GM12878 (cell line): ENCODE measurements around the gene CHN2. TPM values are rescaled to one million over a fixed set of nuclear protein-coding genes. Genes with fewer than 3 reads are reported as not detected.

ENCODE experiments used
- ATAC-seq: fragments of 200-7000 bp; cut with Tn5 transposase; 3 replicates; pipeline ENCODE4 v1.9.1; 2020; ENCODE audit warnings: mild to moderate bottlenecking, moderate library complexity
- BruUV-seq: library from RNA; stranded (reverse); fragments of 400-500 nt; replicated peaks from 2 replicates; lab custom pipeline; 2021; lab: Mats Ljungman, UMichigan
- CTCF ChIA-PET: fragments of 300-600 bp; sonication (Branson Sonifier 250); formaldehyde crosslinking; extraction: SDS; loops from one replicate; lab custom pipeline; 2021; ENCODE audit warnings: inconsistent platforms; lab: Yijun Ruan, JAX
- POLR2A ChIA-PET: fragments of 350-600 bp; formaldehyde crosslinking; extraction: SDS; loops from one replicate; lab custom pipeline; 2021; ENCODE audit warnings: inconsistent platforms; lab: Charles Lee
- RAD21 ChIA-PET: fragments of 300-600 bp; sonication (Branson Sonifier 250); formaldehyde crosslinking; loops from one replicate; lab custom pipeline; 2023; ENCODE audit warnings: antibody characterized with exemption; ENCODE audit not compliant: unreplicated experiment; lab: Charles Lee
- SMC1A ChIA-PET: fragments of 300-600 bp; sonication (Branson Sonifier 250); formaldehyde crosslinking; loops from one replicate; lab custom pipeline; 2023; ENCODE audit not compliant: unreplicated experiment, uncharacterized antibody; lab: Charles Lee
- DNase-seq: peaks from one replicate; pipeline ENCODE4 v3.0.0-alpha.2; 2011; ENCODE audit warnings: low read depth, low spot score
- FAIRE-seq: peaks from 3 replicates; lab custom pipeline; 2011; peaks lifted over from hg19 to GRCh38; lab: Jason Lieb, UNC
- H2AFZ ChIP-seq: 2 replicates; pipeline ENCODE4 v1.6.0; 2011; ENCODE audit warnings: low read depth, low read length, control low read depth; ENCODE audit not compliant: control insufficient read depth
- H3K27ac ChIP-seq: 2 replicates; pipeline ENCODE4 v1.5.1; 2011; ENCODE audit warnings: control low read depth; ENCODE audit not compliant: control insufficient read depth, insufficient read depth
- H3K27me3 ChIP-seq, 2 experiments: replicated peaks in 1 of 2; 2 replicates each; pipeline versions ENCODE4 v1.6.0 to v1.6.1; 2011; ENCODE audit warnings: low read length in 1 of 2; ENCODE audit not compliant: control insufficient read depth in 2 of 2, insufficient read depth in 2 of 2
- H3K36me3 ChIP-seq, 2 experiments: 2 replicates each; pipeline ENCODE4 v1.5.1; 2011; ENCODE audit warnings: low read length in 1 of 2; ENCODE audit not compliant: control insufficient read depth in 2 of 2, insufficient read depth in 2 of 2
- H3K4me1 ChIP-seq: 2 replicates; pipeline ENCODE4 v1.6.1; 2011; ENCODE audit warnings: mild to moderate bottlenecking, low read length, moderate library complexity, mixed read lengths; ENCODE audit not compliant: control insufficient read depth, insufficient read depth
- H3K4me2 ChIP-seq: 2 replicates; pipeline ENCODE4 v1.6.0; 2011; ENCODE audit warnings: control low read depth; ENCODE audit not compliant: control insufficient read depth, insufficient read depth
- H3K4me3 ChIP-seq: fragments of 200-600 bp; sonication (generic); 2 replicates; pipeline ENCODE4 v1.5.1; 2016
- H3K79me2 ChIP-seq: 2 replicates; pipeline ENCODE4 v1.6.0; 2011; ENCODE audit warnings: low read length; ENCODE audit not compliant: control insufficient read depth, insufficient read depth
- H3K9ac ChIP-seq: 2 replicates; pipeline ENCODE4 v1.8.0; 2011; ENCODE audit warnings: low read length, control low read depth, mixed read lengths; ENCODE audit not compliant: control insufficient read depth, insufficient read depth
- H3K9me3 ChIP-seq: replicated peaks from 3 replicates; pipeline ENCODE4 v1.5.1; 2011; ENCODE audit warnings: mild to moderate bottlenecking, low read length; ENCODE audit not compliant: control insufficient read depth, insufficient read depth
- H4K20me1 ChIP-seq: 2 replicates; pipeline ENCODE4 v1.6.0; 2011; ENCODE audit not compliant: control insufficient read depth, insufficient read depth
- BCL11A ChIP-seq: IDR thresholded peaks from 2 replicates; pipeline ENCODE4 v1.6.1; 2011; ENCODE audit warnings: low read depth, low read length
- BMI1 ChIP-seq: fragments of 450-650 bp; IDR thresholded peaks from 2 replicates; pipeline ENCODE4 v1.6.1; 2016; ENCODE audit warnings: mild to moderate bottlenecking, moderate library complexity, borderline replicate concordance
- CBX3 ChIP-seq: fragments of 200-600 bp; sonication (generic); IDR thresholded peaks from 2 replicates; pipeline ENCODE4 v1.6.1; 2016; ENCODE audit warnings: low read depth, borderline replicate concordance
- CHD1 ChIP-seq: IDR thresholded peaks from 2 replicates; pipeline ENCODE4 v1.6.1; 2012; ENCODE audit warnings: low read depth, low read length, improper control_type of control experiment
- ETV6 ChIP-seq, 2 experiments: fragments of 450-650 bp in 1 of 2; IDR thresholded peaks in 1 of 2; conservative IDR thresholded peaks in 1 of 2; 2 replicates each; pipeline ENCODE4 v1.6.1; 2014; ENCODE audit warnings: antibody characterized with exemption in 1 of 2, borderline replicate concordance in 1 of 2, low read depth in 1 of 2, mild to moderate bottlenecking in 1 of 2, moderate library complexity in 1 of 2
- HCFC1 ChIP-seq: fragments of 150-350 bp; IDR thresholded peaks from 2 replicates; pipeline ENCODE4 v1.6.1; 2014; ENCODE audit warnings: low read length
- PAX5 ChIP-seq: IDR thresholded peaks from 2 replicates; pipeline ENCODE4 v1.6.1; 2011; ENCODE audit warnings: low read depth, low read length, borderline replicate concordance
- PML ChIP-seq: IDR thresholded peaks from 2 replicates; pipeline ENCODE4 v1.6.1; 2012; ENCODE audit warnings: low read length, inconsistent platforms
- RAD51 ChIP-seq: fragments of 450-650 bp; IDR thresholded peaks from 2 replicates; pipeline ENCODE4 v1.6.1; 2016; ENCODE audit warnings: moderate library complexity, mild to moderate bottlenecking, inconsistent platforms
- SIX5 ChIP-seq: IDR thresholded peaks from 2 replicates; pipeline ENCODE4 v1.6.1; 2011; ENCODE audit warnings: mild to moderate bottlenecking, low read depth, low read length, moderate library complexity; ENCODE audit not compliant: severe bottlenecking
- SMAD1 ChIP-seq: fragments of 450-650 bp; IDR thresholded peaks from 2 replicates; pipeline ENCODE4 v1.6.1; 2018; ENCODE audit warnings: mild to moderate bottlenecking, low read depth; ENCODE audit not compliant: partially characterized antibody
- SRF ChIP-seq, 2 experiments: IDR thresholded peaks; 2 replicates each; pipeline ENCODE4 v1.6.1; 2011; ENCODE audit warnings: low read depth in 2 of 2, low read length in 2 of 2, mild to moderate bottlenecking in 1 of 2, moderate library complexity in 1 of 2
- YY1 ChIP-seq: IDR thresholded peaks from 2 replicates; pipeline ENCODE4 v1.6.1; 2011; ENCODE audit warnings: low read depth, mild to moderate bottlenecking, low read length
- WGBS: methylation state at CpG from one replicate; pipeline ENCODE4 v1.1.6; 2016; ENCODE audit warnings: low lambda C conversion rate; ENCODE audit not compliant: insufficient replicate concordance, insufficient coverage; ENCODE audit errors: missing lambda C conversion rate; 5-methylcytosine and 5-hydroxymethylcytosine counted together
- in situ Hi-C: fragments of 300-500 bp; cut with MboI; formaldehyde crosslinking; loops from 9 replicates; pipeline ENCODE4 v1.14.3; 2018; ENCODE audit warnings: mixed read lengths
- intact Hi-C: fragments of 100-400 bp; cut with micrococcal nuclease; formaldehyde crosslinking; loops from one replicate; pipeline ENCODE4 v1.14.2; 2022; ENCODE audit not compliant: unreplicated experiment
- polyA plus RNA-seq, 11 experiments: library from polyadenylated mRNA; depleted of rRNA in 4 of 11; unstranded in 6 of 11; stranded (reverse) in 5 of 11; fragments of >200 nt; fragmentation: Nextera tagmentation in 4 of 11; fragmentation: Illumina TruSeq in 1 of 11; extraction: Ambion mirVana in 4 of 11; extraction: Trizol in 1 of 11; gene quantifications; 1 replicate in 1 of 11; 2 replicates in 10 of 11; pipeline versions ENCODE4 v1.2.1 to v1.2.3, GENCODE V29; 2011 to 2016; ENCODE audit warnings: inconsistent platforms in 2 of 11, missing spikeins in 2 of 11, low read depth in 1 of 11
- total RNA-seq, 4 experiments: library from RNA; depleted of rRNA in 3 of 4; stranded (reverse); fragments of >200 nt in 3 of 4; fragmentation: Illumina TruSeq in 1 of 4; extraction: Trizol in 1 of 4; gene quantifications; 2 replicates each; pipeline versions ENCODE4 v1.2.1 to v1.2.3, GENCODE V29; 2013 to 2021
- TF ChIP-seq, protein P1 (sequence below): IDR thresholded peaks from 2 replicates; pipeline ENCODE4 v1.6.1; 2011; ENCODE audit warnings: low read depth, mild to moderate bottlenecking, low read length, moderate library complexity, borderline replicate concordance; ENCODE audit errors: extremely low read depth
- TF ChIP-seq, protein P2 (sequence below): fragments of 150-350 bp; IDR thresholded peaks from 2 replicates; pipeline ENCODE4 v1.6.1; 2016; ENCODE audit warnings: low read depth, low read length
- TF ChIP-seq, protein P3 (sequence below): IDR thresholded peaks from 2 replicates; pipeline ENCODE4 v1.6.1; 2012; ENCODE audit warnings: low read depth, low read length, improper control_type of control experiment
- TF ChIP-seq, protein P4 (sequence below): fragments of 450-650 bp; IDR thresholded peaks from 2 replicates; pipeline ENCODE4 v1.6.1; 2014; ENCODE audit warnings: mild to moderate bottlenecking

CHN2 gene
- total and polyA plus RNA-seq, 10 of the 15 experiments (the other 5 are each of a cell fraction or from before 2014, with no cell fraction given), result 0.11 to 3.8 (median 0.37) TPM; not detected in 2

DNA sequence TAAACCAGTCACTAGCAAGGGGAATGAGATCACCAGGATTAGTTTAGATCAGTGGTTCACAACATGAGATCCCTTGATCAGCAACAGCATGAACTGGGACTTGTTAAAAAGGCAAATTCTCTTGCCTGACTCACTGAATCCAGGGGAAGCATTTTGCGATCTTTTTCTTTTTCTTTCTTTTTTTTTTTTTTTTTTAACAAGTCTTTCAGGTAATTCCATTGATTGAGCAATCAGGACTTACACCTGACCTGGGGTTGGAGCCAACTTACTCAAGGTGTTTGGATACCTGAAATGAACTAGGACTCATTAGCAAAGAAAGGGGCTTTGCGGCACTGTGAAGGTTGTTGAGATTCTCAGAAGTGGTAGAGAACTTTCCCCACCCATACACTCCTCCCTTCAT is 321.9 kb downstream of the CHN2 start:
- Histone ChIP-seq H3K4me3 (no peak overlapping the region), H2AFZ (no peak overlapping the region), H3K9ac (no peak overlapping the region), H4K20me1 (no peaks in the 10 kb centered on the region), H3K9me3 (no peaks in the 10 kb centered on the region), H3K27me3 (no peaks in the 10 kb centered on the region), H3K79me2 (no peaks in the 10 kb centered on the region), H3K27ac (no peak overlapping the region), H3K4me2 (no peak overlapping the region), H3K4me1 (no peaks in the 10 kb centered on the region), H3K36me3 (no peaks in the 10 kb centered on the region)
- TF ChIP-seq, protein P1, sequence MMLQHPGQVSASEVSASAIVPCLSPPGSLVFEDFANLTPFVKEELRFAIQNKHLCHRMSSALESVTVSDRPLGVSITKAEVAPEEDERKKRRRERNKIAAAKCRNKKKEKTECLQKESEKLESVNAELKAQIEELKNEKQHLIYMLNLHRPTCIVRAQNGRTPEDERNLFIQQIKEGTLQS, result no peak
- TF ChIP-seq YY1 (no peak), SRF (IDR thresholded peaks at IDR 0.05; ENCODE audit: low read depth in 2 of 2, low read length in 2 of 2) (no peak), RAD51 (no peak), CBX3 (no peak), BCL11A (no peak), ETV6 (conservative IDR thresholded peaks at IDR 0.05 in 1 of 2, IDR thresholded peaks at IDR 0.05 in 1 of 2; ENCODE audit: borderline replicate concordance in 1 of 2, low read depth in 1 of 2) (no peak), PML (no peak), BMI1 (no peak), SMAD1 (no peak), CHD1 (no peak), SIX5 (no peak), PAX5 (no peak), HCFC1 (no peak)
- TF ChIP-seq, protein P2, sequence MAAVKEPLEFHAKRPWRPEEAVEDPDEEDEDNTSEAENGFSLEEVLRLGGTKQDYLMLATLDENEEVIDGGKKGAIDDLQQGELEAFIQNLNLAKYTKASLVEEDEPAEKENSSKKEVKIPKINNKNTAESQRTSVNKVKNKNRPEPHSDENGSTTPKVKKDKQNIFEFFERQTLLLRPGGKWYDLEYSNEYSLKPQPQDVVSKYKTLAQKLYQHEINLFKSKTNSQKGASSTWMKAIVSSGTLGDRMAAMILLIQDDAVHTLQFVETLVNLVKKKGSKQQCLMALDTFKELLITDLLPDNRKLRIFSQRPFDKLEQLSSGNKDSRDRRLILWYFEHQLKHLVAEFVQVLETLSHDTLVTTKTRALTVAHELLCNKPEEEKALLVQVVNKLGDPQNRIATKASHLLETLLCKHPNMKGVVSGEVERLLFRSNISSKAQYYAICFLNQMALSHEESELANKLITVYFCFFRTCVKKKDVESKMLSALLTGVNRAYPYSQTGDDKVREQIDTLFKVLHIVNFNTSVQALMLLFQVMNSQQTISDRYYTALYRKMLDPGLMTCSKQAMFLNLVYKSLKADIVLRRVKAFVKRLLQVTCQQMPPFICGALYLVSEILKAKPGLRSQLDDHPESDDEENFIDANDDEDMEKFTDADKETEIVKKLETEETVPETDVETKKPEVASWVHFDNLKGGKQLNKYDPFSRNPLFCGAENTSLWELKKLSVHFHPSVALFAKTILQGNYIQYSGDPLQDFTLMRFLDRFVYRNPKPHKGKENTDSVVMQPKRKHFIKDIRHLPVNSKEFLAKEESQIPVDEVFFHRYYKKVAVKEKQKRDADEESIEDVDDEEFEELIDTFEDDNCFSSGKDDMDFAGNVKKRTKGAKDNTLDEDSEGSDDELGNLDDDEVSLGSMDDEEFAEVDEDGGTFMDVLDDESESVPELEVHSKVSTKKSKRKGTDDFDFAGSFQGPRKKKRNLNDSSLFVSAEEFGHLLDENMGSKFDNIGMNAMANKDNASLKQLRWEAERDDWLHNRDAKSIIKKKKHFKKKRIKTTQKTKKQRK, result no peak
- TF ChIP-seq, protein P3, sequence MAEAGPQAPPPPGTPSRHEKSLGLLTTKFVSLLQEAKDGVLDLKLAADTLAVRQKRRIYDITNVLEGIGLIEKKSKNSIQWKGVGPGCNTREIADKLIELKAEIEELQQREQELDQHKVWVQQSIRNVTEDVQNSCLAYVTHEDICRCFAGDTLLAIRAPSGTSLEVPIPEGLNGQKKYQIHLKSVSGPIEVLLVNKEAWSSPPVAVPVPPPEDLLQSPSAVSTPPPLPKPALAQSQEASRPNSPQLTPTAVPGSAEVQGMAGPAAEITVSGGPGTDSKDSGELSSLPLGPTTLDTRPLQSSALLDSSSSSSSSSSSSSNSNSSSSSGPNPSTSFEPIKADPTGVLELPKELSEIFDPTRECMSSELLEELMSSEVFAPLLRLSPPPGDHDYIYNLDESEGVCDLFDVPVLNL, result no peak
- TF ChIP-seq, protein P4, sequence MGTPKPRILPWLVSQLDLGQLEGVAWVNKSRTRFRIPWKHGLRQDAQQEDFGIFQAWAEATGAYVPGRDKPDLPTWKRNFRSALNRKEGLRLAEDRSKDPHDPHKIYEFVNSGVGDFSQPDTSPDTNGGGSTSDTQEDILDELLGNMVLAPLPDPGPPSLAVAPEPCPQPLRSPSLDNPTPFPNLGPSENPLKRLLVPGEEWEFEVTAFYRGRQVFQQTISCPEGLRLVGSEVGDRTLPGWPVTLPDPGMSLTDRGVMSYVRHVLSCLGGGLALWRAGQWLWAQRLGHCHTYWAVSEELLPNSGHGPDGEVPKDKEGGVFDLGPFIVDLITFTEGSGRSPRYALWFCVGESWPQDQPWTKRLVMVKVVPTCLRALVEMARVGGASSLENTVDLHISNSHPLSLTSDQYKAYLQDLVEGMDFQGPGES, result no peak
- in situ Hi-C loops, result no loop called here
- POLR2A ChIA-PET, result no interaction called here
- 0% methylated on average over 2 of the region's 2 CpGs for WGBS
- SMC1A ChIA-PET, result no interaction called here
- BruUV-seq, result no TSS peak
- ATAC-seq (no peak), FAIRE-seq (no peak), DNase-seq (no peak)
- RAD21 ChIA-PET, result no interaction called here
- CTCF ChIA-PET, result no interaction called here
- intact Hi-C loops, result no loop called here
